Measurements from ENCODE around the gene COA5. TPM values are rescaled to one million over a fixed set of nuclear protein-coding genes. Genes with fewer than 3 reads are reported as not detected.

The COA5 gene
- total RNA-seq, 3 donors from 2014 or later, result 35.4 to 50.8 (median 45.6) TPM

DNA sequence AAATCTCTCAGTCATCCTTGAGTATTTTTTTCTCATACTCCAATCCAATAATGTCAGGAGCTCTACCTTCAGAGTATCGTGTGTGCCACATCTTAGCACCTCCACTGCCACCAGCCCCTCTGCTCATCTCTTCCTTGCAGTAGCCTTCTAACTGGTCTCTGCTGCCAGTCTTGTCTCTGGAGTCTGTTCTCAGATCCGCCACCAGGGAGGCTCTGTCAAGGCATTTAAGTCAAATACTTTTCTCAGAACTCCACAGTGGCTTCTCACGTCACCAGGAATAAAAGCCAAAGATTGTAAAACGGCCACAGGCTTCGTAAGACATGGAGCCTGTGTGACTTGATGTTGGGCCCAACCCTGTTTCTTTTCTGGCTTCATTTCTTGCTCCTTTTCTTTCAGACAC, 7.2 kb upstream of the COA5 start:
- no peak overlapping the region for H3K27ac ChIP-seq
- TF ChIP-seq, protein P1, sequence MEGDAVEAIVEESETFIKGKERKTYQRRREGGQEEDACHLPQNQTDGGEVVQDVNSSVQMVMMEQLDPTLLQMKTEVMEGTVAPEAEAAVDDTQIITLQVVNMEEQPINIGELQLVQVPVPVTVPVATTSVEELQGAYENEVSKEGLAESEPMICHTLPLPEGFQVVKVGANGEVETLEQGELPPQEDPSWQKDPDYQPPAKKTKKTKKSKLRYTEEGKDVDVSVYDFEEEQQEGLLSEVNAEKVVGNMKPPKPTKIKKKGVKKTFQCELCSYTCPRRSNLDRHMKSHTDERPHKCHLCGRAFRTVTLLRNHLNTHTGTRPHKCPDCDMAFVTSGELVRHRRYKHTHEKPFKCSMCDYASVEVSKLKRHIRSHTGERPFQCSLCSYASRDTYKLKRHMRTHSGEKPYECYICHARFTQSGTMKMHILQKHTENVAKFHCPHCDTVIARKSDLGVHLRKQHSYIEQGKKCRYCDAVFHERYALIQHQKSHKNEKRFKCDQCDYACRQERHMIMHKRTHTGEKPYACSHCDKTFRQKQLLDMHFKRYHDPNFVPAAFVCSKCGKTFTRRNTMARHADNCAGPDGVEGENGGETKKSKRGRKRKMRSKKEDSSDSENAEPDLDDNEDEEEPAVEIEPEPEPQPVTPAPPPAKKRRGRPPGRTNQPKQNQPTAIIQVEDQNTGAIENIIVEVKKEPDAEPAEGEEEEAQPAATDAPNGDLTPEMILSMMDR (IDR thresholded peaks at IDR 0.05), result no peak
- no peak for TF ChIP-seq POLR2A (IDR thresholded peaks at IDR 0.05)
- no peak for TF ChIP-seq POLR2AphosphoS5 (IDR thresholded peaks at IDR 0.05)
- DNase-seq (ENCODE audit: low spot score in 2 of 2), result no peak
- intact Hi-C loops (cut with DNase I; ENCODE audit: low total_unique reads), result no loop called here
- peaks cover 7% of the 10 kb centered on the region for H3K36me3 ChIP-seq
- H3K9me3 ChIP-seq, result no peaks in the 10 kb centered on the region
- H3K4me1 ChIP-seq, result peaks cover 0 to 5% of the 10 kb centered on the region in 2 donors
- H3K27me3 ChIP-seq, result no peaks in the 10 kb centered on the region
- no peak overlapping the region for H3K4me3 ChIP-seq

DNA sequence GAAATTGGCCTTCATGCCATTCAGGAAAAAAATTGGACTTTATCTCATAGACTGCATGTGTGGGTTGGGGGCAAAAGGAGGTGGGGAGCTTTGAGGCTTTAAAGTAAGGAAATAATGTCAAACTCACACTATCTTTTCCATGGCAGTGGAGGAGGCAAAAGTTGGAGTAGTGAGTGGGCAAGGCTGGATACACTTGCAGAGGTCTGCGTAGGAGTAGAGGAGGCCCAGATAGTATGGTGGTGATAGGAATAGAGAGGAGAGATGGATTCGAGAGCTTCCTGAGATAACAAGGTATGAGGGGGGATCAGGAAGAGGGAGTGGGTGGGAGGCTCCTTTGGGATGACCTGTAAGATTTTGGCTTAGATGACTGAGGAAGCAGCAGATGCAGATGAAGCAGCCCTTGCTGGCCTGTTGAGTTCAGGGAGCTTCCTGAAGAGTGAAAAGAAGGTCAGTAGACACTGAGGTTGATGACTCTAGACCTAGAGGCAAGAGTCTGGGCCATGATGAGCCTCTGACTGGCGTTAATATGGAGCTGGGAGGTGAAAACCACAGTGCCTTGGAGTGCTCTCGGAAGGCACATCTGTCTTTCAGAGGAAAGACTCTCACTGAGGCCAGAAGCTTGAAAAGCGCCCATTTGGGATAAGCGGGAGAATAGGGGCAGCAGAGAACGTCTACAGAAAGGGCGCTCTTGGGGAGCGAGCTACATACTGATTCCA, 5.9 kb upstream of the COA5 start:
- TF ChIP-seq, protein P1 (IDR thresholded peaks at IDR 0.05), result no peak
- no peak for TF ChIP-seq POLR2A (IDR thresholded peaks at IDR 0.05)
- TF ChIP-seq POLR2AphosphoS5 (IDR thresholded peaks at IDR 0.05), result no peak
- Histone ChIP-seq H3K27me3 (no peaks in the 10 kb centered on the region), H3K4me1 (peaks cover 0 to 12% of the 10 kb centered on the region in 2 donors), H3K4me3 (no peak overlapping the region), H3K36me3 (peaks cover 7% of the 10 kb centered on the region), H3K27ac (no peak overlapping the region), H3K9me3 (no peaks in the 10 kb centered on the region)
- intact Hi-C loops (cut with DNase I; ENCODE audit: low total_unique reads), result no loop called here
- DNase-seq (ENCODE audit: low spot score in 2 of 2), result no peak

DNA sequence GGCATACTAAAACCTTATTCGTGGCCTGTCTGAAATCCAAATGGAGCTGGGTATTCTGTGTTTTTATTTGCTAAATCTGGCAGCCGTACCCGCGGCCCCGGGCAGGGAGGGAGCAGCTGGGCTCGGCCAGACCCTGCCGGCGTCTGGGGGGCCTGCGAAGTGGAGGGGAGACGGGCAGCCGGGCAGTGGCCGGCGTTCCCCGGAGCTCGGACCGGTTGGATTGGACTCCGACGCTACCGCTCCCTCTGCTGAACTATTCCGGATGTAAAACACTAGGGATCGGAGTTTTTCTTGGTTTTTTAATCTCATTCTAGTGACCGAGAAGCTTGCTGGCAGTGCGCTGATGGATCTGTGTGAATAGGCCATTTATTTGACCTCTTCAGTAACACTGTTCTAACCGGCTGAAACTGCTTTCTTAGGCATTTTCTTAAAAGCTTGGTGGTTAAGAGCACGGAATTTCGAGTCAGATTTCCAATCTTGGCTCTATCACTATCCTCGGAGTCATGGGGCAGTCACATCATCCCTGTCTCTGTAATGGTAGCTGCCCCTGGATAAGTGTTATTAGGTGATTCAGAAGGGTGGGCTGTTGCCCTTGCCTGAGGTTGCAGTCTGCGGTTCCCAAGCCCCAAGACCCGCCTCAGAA, 771 bp upstream of the COA5 start:
- H3K9me3 ChIP-seq, result no peaks in the 10 kb centered on the region
- no peak for DNase-seq (ENCODE audit: low spot score in 2 of 2)
- H3K27me3 ChIP-seq, result no peaks in the 10 kb centered on the region
- TF ChIP-seq POLR2AphosphoS5 (IDR thresholded peaks at IDR 0.05) (no peak), POLR2A (IDR thresholded peaks at IDR 0.05) (no peak)
- TF ChIP-seq, protein P1 (IDR thresholded peaks at IDR 0.05), result no peak
- intact Hi-C loops (cut with DNase I; ENCODE audit: low total_unique reads), result no loop called here
- H3K27ac ChIP-seq, result peak overlapping the region; percentile 94 to 98
- H3K4me1 ChIP-seq, result peaks cover 0 to 26% of the 10 kb centered on the region in 2 donors
- peak overlapping the region; percentile 71 to 98 (median 88) for H3K4me3 ChIP-seq
- H3K36me3 ChIP-seq, result no peaks in the 10 kb centered on the region

DNA sequence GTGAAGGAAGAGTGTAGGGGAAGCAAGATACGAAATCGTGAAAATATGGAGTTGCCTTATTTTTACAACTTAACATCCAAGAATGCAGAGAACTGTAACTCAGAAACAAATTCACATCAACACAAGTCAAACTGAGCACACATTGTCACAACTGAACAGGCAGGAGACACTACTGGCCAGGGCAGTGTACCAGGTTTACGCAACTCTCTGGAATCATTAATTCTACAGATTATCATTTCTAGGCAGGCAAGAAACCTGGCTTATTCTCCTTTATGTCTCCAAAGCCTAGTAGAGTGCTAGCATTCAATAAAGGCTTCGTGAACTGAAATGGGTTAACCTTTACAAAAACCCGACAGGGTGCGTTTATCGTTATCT, 584 bp downstream of the COA5 start:
- no peak for DNase-seq (ENCODE audit: low spot score in 2 of 2)
- Histone ChIP-seq H3K27me3 (no peaks in the 10 kb centered on the region), H3K27ac (peak overlapping the region; percentile 94 to 98), H3K4me3 (peak overlapping the region; percentile 71 to 98 (median 88)), H3K9me3 (no peaks in the 10 kb centered on the region), H3K36me3 (no peaks in the 10 kb centered on the region), H3K4me1 (peaks cover 0 to 26% of the 10 kb centered on the region in 2 donors)
- TF ChIP-seq POLR2AphosphoS5 (IDR thresholded peaks at IDR 0.05), result no peak
- TF ChIP-seq POLR2A (IDR thresholded peaks at IDR 0.05), result no peak
- TF ChIP-seq, protein P1 (IDR thresholded peaks at IDR 0.05), result no peak
- intact Hi-C loops (cut with DNase I; ENCODE audit: low total_unique reads), result no loop called here

DNA sequence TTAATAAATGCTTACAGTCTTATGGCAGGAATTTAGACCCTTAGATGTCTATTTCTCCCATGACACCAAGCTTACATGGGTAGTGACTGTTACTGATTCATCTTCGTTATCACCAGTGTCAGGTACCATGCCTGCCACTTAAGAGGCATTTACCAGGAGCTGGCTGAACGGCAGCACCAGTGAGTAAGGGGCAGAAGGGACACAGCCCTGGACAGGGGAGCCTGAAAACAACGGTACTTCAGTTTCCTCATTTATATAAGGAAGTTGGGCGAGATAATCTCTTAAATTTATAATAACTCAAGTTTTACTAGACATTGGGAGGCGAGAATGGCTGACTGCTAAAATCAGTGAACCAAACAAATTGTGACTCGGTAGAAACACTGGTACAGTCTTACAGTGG, 1.2 kb downstream of the COA5 start:
- no peaks in the 10 kb centered on the region for H3K36me3 ChIP-seq
- intact Hi-C loops (cut with DNase I; ENCODE audit: low total_unique reads), result no loop called here
- TF ChIP-seq POLR2A (IDR thresholded peaks at IDR 0.05) (no peak), POLR2AphosphoS5 (IDR thresholded peaks at IDR 0.05) (no peak)
- TF ChIP-seq, protein P1 (IDR thresholded peaks at IDR 0.05), result no peak
- H3K4me3 ChIP-seq, result peak overlapping the region; percentile 71 to 98 (median 88)
- DNase-seq (ENCODE audit: low spot score in 2 of 2), result no peak
- peaks cover 0 to 26% of the 10 kb centered on the region in 2 donors for H3K4me1 ChIP-seq
- no peaks in the 10 kb centered on the region for H3K9me3 ChIP-seq
- peak overlapping the region in 1 of 2 donors; percentile 0 for H3K27ac ChIP-seq
- no peaks in the 10 kb centered on the region for H3K27me3 ChIP-seq
